Hepatocyte (in vitro differentiated cells): Measurements from ENCODE around the gene AGAP1. TPM values are rescaled to one million over a fixed set of nuclear protein-coding genes. Genes with fewer than 3 reads are reported as not detected.

ENCODE experiments used
- DNase-seq: peaks from one replicate; pipeline ENCODE4 v3.0.0-alpha.2; 2016; ENCODE audit warnings: low spot score
- H2AFZ ChIP-seq: fragments of 200-600 bp; sonication (generic); 2 replicates; pipeline ENCODE4 v1.6.0; 2016; ENCODE audit warnings: antibody characterized with exemption, mild to moderate bottlenecking
- H3K27ac ChIP-seq: fragments of 200-600 bp; sonication (generic); 2 replicates; pipeline ENCODE4 v1.5.1; 2016; ENCODE audit warnings: mild to moderate bottlenecking
- H3K27me3 ChIP-seq: fragments of 200-600 bp; sonication (generic); 2 replicates; pipeline ENCODE4 v1.6.1; 2016
- H3K36me3 ChIP-seq: fragments of 200-600 bp; sonication (generic); replicated peaks from 2 replicates; pipeline ENCODE4 v1.5.1; 2016; ENCODE audit warnings: low read depth; ENCODE audit not compliant: insufficient read depth
- H3K4me1 ChIP-seq: fragments of 200-600 bp; sonication (generic); 2 replicates; pipeline ENCODE4 v1.5.1; 2016; ENCODE audit warnings: mild to moderate bottlenecking, moderate library complexity; ENCODE audit not compliant: insufficient read depth
- H3K4me2 ChIP-seq: fragments of 200-600 bp; sonication (generic); 2 replicates; pipeline ENCODE4 v1.6.0; 2016
- H3K4me3 ChIP-seq: fragments of 200-600 bp; sonication (generic); 2 replicates; pipeline ENCODE4 v1.5.1; 2016; ENCODE audit warnings: mild to moderate bottlenecking
- H3K79me2 ChIP-seq: fragments of 200-600 bp; sonication (generic); 2 replicates; pipeline ENCODE4 v1.6.0; 2017; ENCODE audit warnings: mild to moderate bottlenecking
- H3K9me2 ChIP-seq: fragments of 200-600 bp; sonication (generic); replicated peaks from 2 replicates; pipeline ENCODE4 v1.6.0; 2017; ENCODE audit warnings: mild to moderate bottlenecking; ENCODE audit not compliant: insufficient read depth
- H3K9me3 ChIP-seq: fragments of 200-600 bp; sonication (generic); 2 replicates; pipeline ENCODE4 v1.5.1; 2016; ENCODE audit warnings: low read depth, mild to moderate bottlenecking
- H4K20me1 ChIP-seq: fragments of 200-600 bp; sonication (generic); 2 replicates; pipeline ENCODE4 v1.6.0; 2016; ENCODE audit warnings: mild to moderate bottlenecking; ENCODE audit not compliant: insufficient read depth, poor library complexity, severe bottlenecking
- CTCF ChIP-seq: fragments of 200-600 bp; sonication (generic); IDR thresholded peaks from 2 replicates; pipeline ENCODE4 v1.5.1; 2016; ENCODE audit warnings: antibody characterized with exemption, mild to moderate bottlenecking; ENCODE audit not compliant: poor library complexity
- EZH2 ChIP-seq: fragments of 200-600 bp; sonication (generic); IDR thresholded peaks from 2 replicates; pipeline ENCODE4 v1.6.1; 2016; ENCODE audit warnings: antibody characterized with exemption, mild to moderate bottlenecking, borderline replicate concordance
- EZH2phosphoT487 ChIP-seq: fragments of 200-600 bp; sonication (generic); IDR thresholded peaks from one replicate; pipeline ENCODE4 v1.6.1; 2018; ENCODE audit warnings: antibody characterized with exemption, mild to moderate bottlenecking, low read depth, moderate library complexity; ENCODE audit not compliant: unreplicated experiment, severe bottlenecking
- WGBS: methylation state at CpG from one replicate; pipeline ENCODE4 v1.1.6; 2016; ENCODE audit warnings: low lambda C conversion rate; ENCODE audit errors: missing lambda C conversion rate; 5-methylcytosine and 5-hydroxymethylcytosine counted together
- polyA plus RNA-seq: library from polyadenylated mRNA; unstranded; fragments of >200 nt; fragmentation: Nextera tagmentation; extraction: Ambion mirVana; gene quantifications from 2 replicates; pipeline ENCODE4 v1.2.1, GENCODE V29; 2016
- total RNA-seq: library from RNA; depleted of rRNA; stranded (reverse); fragments of >200 nt; gene quantifications from 2 replicates; pipeline ENCODE4 v1.2.3, GENCODE V29; 2014

AGAP1 gene
- total and polyA plus RNA-seq, 2 experiments from 2014 or later: 12.1 to 20.0 TPM

DNA sequence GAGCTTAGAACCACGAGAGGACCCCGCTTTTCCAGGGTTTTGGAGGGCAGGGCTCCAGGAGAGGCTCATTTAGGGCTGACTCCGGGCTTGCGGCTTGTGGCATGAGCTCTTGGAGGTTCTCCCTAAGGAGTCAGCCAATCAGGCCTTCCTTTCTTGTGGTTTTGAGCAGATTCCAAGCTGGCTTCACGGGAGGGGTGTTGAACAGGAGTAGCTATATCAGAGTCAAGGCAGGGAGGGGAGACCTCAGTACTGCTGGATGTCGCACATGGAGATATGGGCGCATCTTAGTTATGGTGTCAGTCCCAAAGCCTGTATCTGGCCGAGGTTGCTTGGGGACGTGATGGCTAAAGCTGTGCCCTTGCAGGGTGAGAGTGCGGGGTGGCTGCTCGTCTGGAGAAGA, 98.6 kb downstream of the AGAP1 start:
- WGBS: 90% methylated on average over 11 of the region's 11 CpGs
- Histone ChIP-seq H4K20me1 (peaks cover 15% of the 10 kb centered on the region), H3K4me2 (no peak overlapping the region)

DNA sequence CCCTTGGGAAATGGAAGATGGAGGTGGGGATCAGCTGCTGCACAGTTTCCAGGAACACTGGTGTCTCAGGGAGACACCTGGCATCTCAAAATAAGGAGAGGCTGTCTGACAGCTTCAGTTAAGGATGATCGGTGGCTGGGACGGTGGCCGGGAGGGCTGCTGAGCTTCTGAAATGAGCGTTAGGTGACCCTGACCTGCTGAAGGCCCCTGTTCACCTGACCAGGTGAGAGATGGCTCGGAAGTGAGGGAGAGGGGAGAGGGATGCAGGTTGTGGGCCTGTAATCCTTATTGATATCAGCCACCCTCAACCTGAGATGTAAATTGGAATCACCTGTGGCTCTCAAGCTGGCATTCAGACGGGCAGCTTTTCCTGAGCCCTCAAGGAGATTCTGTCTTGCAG, 99.0 kb downstream of the AGAP1 start:
- Histone ChIP-seq H3K9me2 (no peaks in the 10 kb centered on the region), H3K4me3 (no peak overlapping the region), H3K4me1 (no peaks in the 10 kb centered on the region), H3K27ac (no peak overlapping the region), H3K4me2 (no peak overlapping the region), H3K9me3 (no peaks in the 10 kb centered on the region), H4K20me1 (peaks cover 15% of the 10 kb centered on the region), H3K27me3 (no peaks in the 10 kb centered on the region), H3K36me3 (no peaks in the 10 kb centered on the region), H3K79me2 (peaks cover 21% of the 10 kb centered on the region), H2AFZ (no peak overlapping the region)
- 76% methylated on average over 6 of the region's 6 CpGs for WGBS
- TF ChIP-seq CTCF (no peak), EZH2 (no peak), EZH2phosphoT487 (no peak)
- DNase-seq: no peak

More for the DNA sequence above, 98.6 kb downstream of the AGAP1 start:
- Histone ChIP-seq H3K79me2 (peaks cover 20% of the 10 kb centered on the region), H2AFZ (no peak overlapping the region), H3K9me2 (no peaks in the 10 kb centered on the region), H3K9me3 (no peaks in the 10 kb centered on the region), H3K27me3 (no peaks in the 10 kb centered on the region), H3K27ac (no peak overlapping the region), H3K4me3 (no peak overlapping the region), H3K36me3 (no peaks in the 10 kb centered on the region), H3K4me1 (no peaks in the 10 kb centered on the region)
- no peak for DNase-seq
- TF ChIP-seq EZH2: no peak

GRCh38 chr2:235594041-235594440, 100.2 kb downstream of the AGAP1 start:
- Histone ChIP-seq H3K9me3 (no peaks in the 10 kb centered on the region), H2AFZ (no peak overlapping the region), H3K4me2 (no peak overlapping the region), H3K27ac (no peak overlapping the region), H3K79me2 (peaks cover 30% of the 10 kb centered on the region), H3K36me3 (no peaks in the 10 kb centered on the region), H3K4me1 (no peaks in the 10 kb centered on the region), H4K20me1 (peaks cover 20% of the 10 kb centered on the region), H3K4me3 (no peak overlapping the region), H3K27me3 (no peaks in the 10 kb centered on the region), H3K9me2 (no peaks in the 10 kb centered on the region)
- TF ChIP-seq CTCF (peak; percentile 76), EZH2 (no peak)
- DNase-seq: peak; percentile 91
- WGBS: 26% methylated on average over 3 of the region's 3 CpGs

DNA sequence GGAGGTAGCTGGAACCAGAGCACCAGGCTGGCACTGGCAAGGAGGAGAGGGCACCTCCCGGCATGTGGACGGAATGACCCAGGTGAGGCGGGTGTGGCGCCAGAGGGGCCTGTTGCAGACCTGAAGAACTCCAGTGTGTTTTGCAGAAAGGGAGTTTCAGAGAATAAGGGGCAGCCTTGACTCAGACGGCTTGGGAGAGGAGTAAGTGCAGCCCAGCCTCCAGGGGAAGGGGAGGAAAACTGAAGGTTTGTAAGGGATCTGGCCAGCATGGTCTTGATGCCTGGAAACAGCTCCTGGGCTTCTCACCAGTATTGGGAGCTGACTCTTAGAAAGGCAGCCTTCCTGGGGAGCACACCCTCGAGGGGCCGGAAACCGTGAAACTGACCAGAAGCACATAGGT, 101.1 kb downstream of the AGAP1 start:
- whole genome bisulfite sequencing: 91% methylated on average over 8 of the region's 8 CpGs
- Histone ChIP-seq H4K20me1 (peaks cover 20% of the 10 kb centered on the region), H2AFZ (no peak overlapping the region), H3K36me3 (no peaks in the 10 kb centered on the region), H3K9me2 (no peaks in the 10 kb centered on the region), H3K27ac (no peak overlapping the region), H3K4me1 (peaks cover 3% of the 10 kb centered on the region), H3K9me3 (no peaks in the 10 kb centered on the region), H3K27me3 (no peaks in the 10 kb centered on the region), H3K4me3 (no peak overlapping the region), H3K79me2 (peaks cover 36% of the 10 kb centered on the region), H3K4me2 (no peak overlapping the region)
- DNase-seq: no peak
- TF ChIP-seq EZH2 (no peak), CTCF (no peak), EZH2phosphoT487 (no peak)
